ENCODE results near the gene MEIKIN. TPM values are rescaled to one million over a fixed set of nuclear protein-coding genes. Genes with fewer than 3 reads are reported as not detected.

Gene MEIKIN
- total and polyA plus RNA-seq, 4 donors = 0.42 to 0.51 TPM; not detected in 2

DNA sequence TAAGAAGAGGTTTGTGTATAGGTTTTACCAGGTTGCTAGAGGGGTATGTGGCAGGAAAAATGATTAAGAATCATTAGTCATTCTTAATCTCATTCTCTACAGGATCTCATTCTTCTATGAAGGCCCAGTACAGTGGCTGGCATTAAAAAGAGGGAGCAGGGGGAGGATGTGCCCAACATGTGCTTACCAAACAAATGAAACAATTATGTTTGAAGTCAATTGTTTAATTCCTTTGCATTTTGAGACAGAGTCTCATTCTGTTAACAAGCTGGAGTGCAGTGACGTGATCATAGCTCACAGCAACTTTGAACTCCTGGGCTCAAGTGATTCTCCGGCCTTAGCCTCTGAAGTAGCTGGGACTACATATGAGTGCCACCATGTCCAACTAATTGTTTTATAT is 171.7 kb downstream of the MEIKIN start:
- no peak for TF ChIP-seq NR2F2 (IDR thresholded peaks at IDR 0.05)
- TF ChIP-seq RXRA (IDR thresholded peaks at IDR 0.05) = no peak
- H3K4me1 ChIP-seq (ENCODE audit: control insufficient read depth in 4 of 4, insufficient read depth in 4 of 4, low read length in 3 of 4) = peaks cover 0 to 8% (median 0%) of the 10 kb centered on the region in 4 donors
- DNase-seq (ENCODE audit: low spot score) = no peak
- H3K27ac ChIP-seq (ENCODE audit: low read depth in 1 of 2, low read length in 2 of 2) = no peak overlapping the region
- no peaks in the 10 kb centered on the region for H3K27me3 ChIP-seq (ENCODE audit: control insufficient read depth in 4 of 4, insufficient read depth in 4 of 4, low read length in 3 of 4)
- 97% methylated on average over 2 of the region's 2 CpGs for WGBS
- H3K36me3 ChIP-seq (ENCODE audit: control insufficient read depth in 4 of 4, insufficient read depth in 3 of 4, low read depth in 1 of 4, low read length in 3 of 4) = no peaks in the 10 kb centered on the region
- H3K9me3 ChIP-seq (ENCODE audit: control insufficient read depth in 4 of 4, low read length in 3 of 4) = no peaks in the 10 kb centered on the region
- H3K9ac ChIP-seq (ENCODE audit: low read depth in 1 of 2, low read length in 2 of 2) = no peak overlapping the region
- H3K4me3 ChIP-seq (ENCODE audit: low read depth in 1 of 3, low read length in 3 of 3) = no peak overlapping the region

DNA sequence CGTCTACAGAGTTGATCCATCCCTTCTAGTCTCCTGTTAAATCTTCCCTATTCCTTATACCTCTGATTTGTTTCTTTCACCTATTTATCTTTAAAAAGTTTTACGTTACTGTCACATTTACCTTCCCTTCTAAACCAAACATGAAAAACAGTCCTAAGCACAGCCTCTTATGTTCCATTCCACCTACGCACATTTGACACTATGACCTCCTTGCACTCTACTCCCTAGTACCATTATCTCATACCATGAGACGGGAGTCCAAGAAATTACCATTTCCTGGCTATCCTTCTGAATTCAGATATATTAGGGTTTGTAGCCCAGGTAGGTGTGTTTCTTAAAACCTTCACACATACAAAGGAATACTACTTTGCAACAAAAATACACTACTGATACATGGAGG is 173.8 kb downstream of the MEIKIN start:
- Histone ChIP-seq H3K4me3 (ENCODE audit: low read depth in 1 of 3, low read length in 3 of 3) (no peak overlapping the region), H3K27me3 (ENCODE audit: control insufficient read depth in 4 of 4, insufficient read depth in 4 of 4, low read length in 3 of 4) (no peaks in the 10 kb centered on the region), H3K36me3 (ENCODE audit: control insufficient read depth in 4 of 4, insufficient read depth in 3 of 4, low read depth in 1 of 4, low read length in 3 of 4) (no peaks in the 10 kb centered on the region), H3K4me1 (ENCODE audit: control insufficient read depth in 4 of 4, insufficient read depth in 4 of 4, low read length in 3 of 4) (peaks cover 0 to 8% (median 3%) of the 10 kb centered on the region in 4 donors), H3K9me3 (ENCODE audit: control insufficient read depth in 4 of 4, low read length in 3 of 4) (no peaks in the 10 kb centered on the region), H3K27ac (ENCODE audit: low read depth in 1 of 2, low read length in 2 of 2) (no peak overlapping the region), H3K9ac (ENCODE audit: low read depth in 1 of 2, low read length in 2 of 2) (no peak overlapping the region)
- no peak for TF ChIP-seq HNF4A (conservative IDR thresholded peaks at IDR 0.05)
- TF ChIP-seq HNF4G (IDR thresholded peaks at IDR 0.05) = no peak
- TF ChIP-seq TAF1 (conservative IDR thresholded peaks at IDR 0.05) = no peak
- no peak for TF ChIP-seq FOXA1 (IDR thresholded peaks at IDR 0.05)
- no peak for TF ChIP-seq RXRA (IDR thresholded peaks at IDR 0.05)
- TF ChIP-seq JUND (IDR thresholded peaks at IDR 0.05) = no peak
- TF ChIP-seq FOXA2 (IDR thresholded peaks at IDR 0.05) = no peak
- TF ChIP-seq EGR1 (IDR thresholded peaks at IDR 0.05; ENCODE audit: low read depth in 2 of 2) = no peak
- TF ChIP-seq YY1 (IDR thresholded peaks at IDR 0.05) = no peak
- TF ChIP-seq, protein P1, sequence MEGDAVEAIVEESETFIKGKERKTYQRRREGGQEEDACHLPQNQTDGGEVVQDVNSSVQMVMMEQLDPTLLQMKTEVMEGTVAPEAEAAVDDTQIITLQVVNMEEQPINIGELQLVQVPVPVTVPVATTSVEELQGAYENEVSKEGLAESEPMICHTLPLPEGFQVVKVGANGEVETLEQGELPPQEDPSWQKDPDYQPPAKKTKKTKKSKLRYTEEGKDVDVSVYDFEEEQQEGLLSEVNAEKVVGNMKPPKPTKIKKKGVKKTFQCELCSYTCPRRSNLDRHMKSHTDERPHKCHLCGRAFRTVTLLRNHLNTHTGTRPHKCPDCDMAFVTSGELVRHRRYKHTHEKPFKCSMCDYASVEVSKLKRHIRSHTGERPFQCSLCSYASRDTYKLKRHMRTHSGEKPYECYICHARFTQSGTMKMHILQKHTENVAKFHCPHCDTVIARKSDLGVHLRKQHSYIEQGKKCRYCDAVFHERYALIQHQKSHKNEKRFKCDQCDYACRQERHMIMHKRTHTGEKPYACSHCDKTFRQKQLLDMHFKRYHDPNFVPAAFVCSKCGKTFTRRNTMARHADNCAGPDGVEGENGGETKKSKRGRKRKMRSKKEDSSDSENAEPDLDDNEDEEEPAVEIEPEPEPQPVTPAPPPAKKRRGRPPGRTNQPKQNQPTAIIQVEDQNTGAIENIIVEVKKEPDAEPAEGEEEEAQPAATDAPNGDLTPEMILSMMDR (IDR thresholded peaks at IDR 0.05; ENCODE audit: low read depth, low read length, missing input control) = no peak
- TF ChIP-seq, protein P2, sequence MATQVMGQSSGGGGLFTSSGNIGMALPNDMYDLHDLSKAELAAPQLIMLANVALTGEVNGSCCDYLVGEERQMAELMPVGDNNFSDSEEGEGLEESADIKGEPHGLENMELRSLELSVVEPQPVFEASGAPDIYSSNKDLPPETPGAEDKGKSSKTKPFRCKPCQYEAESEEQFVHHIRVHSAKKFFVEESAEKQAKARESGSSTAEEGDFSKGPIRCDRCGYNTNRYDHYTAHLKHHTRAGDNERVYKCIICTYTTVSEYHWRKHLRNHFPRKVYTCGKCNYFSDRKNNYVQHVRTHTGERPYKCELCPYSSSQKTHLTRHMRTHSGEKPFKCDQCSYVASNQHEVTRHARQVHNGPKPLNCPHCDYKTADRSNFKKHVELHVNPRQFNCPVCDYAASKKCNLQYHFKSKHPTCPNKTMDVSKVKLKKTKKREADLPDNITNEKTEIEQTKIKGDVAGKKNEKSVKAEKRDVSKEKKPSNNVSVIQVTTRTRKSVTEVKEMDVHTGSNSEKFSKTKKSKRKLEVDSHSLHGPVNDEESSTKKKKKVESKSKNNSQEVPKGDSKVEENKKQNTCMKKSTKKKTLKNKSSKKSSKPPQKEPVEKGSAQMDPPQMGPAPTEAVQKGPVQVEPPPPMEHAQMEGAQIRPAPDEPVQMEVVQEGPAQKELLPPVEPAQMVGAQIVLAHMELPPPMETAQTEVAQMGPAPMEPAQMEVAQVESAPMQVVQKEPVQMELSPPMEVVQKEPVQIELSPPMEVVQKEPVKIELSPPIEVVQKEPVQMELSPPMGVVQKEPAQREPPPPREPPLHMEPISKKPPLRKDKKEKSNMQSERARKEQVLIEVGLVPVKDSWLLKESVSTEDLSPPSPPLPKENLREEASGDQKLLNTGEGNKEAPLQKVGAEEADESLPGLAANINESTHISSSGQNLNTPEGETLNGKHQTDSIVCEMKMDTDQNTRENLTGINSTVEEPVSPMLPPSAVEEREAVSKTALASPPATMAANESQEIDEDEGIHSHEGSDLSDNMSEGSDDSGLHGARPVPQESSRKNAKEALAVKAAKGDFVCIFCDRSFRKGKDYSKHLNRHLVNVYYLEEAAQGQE (IDR thresholded peaks at IDR 0.05) = no peak
- TF ChIP-seq SP1 (IDR thresholded peaks at IDR 0.05) = no peak
- TF ChIP-seq, protein P3, sequence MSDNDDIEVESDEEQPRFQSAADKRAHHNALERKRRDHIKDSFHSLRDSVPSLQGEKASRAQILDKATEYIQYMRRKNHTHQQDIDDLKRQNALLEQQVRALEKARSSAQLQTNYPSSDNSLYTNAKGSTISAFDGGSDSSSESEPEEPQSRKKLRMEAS (IDR thresholded peaks at IDR 0.05) = no peak
- 92% methylated on average over 4 of the region's 4 CpGs for WGBS
- DNase-seq (ENCODE audit: low spot score) = no peak

DNA sequence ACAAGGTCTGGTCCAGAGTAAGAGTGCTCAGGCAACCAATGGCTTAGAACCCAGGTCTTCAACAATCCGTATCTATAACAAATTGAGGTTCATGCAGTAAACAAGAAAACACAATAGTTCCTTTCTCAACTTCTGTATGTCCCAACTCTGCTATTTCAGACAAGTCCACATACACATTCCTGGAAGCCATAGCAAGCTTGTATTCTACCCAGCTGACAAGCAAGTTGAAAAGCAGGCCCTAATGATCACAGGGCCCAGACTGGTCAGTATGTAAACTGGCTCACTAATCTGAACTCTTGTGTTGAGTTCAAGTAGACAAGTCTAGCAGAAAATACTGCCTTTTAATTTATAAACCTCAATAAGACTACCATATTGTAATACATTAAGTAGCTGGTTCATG is 175.5 kb downstream of the MEIKIN start:
- H3K4me3 ChIP-seq (ENCODE audit: low read depth in 1 of 3, low read length in 3 of 3) = no peak overlapping the region
- 93% methylated on average over 1 of the region's 1 CpG for WGBS
- no peak overlapping the region for H3K9ac ChIP-seq (ENCODE audit: low read depth in 1 of 2, low read length in 2 of 2)
- H3K27ac ChIP-seq (ENCODE audit: low read depth in 1 of 2, low read length in 2 of 2) = no peak overlapping the region
- no peaks in the 10 kb centered on the region for H3K36me3 ChIP-seq (ENCODE audit: control insufficient read depth in 4 of 4, insufficient read depth in 3 of 4, low read depth in 1 of 4, low read length in 3 of 4)
- DNase-seq (ENCODE audit: low spot score) = no peak
- H3K27me3 ChIP-seq (ENCODE audit: control insufficient read depth in 4 of 4, insufficient read depth in 4 of 4, low read length in 3 of 4) = no peaks in the 10 kb centered on the region
- H3K9me3 ChIP-seq (ENCODE audit: control insufficient read depth in 4 of 4, low read length in 3 of 4) = no peaks in the 10 kb centered on the region
- H3K4me1 ChIP-seq (ENCODE audit: control insufficient read depth in 4 of 4, insufficient read depth in 4 of 4, low read length in 3 of 4) = peaks cover 0 to 10% (median 3%) of the 10 kb centered on the region in 4 donors
- TF ChIP-seq FOXA1 (IDR thresholded peaks at IDR 0.05) (no peak), JUND (IDR thresholded peaks at IDR 0.05) (no peak), HNF4A (conservative IDR thresholded peaks at IDR 0.05) (no peak), RAD21 (IDR thresholded peaks at IDR 0.05) (no peak), NR2F2 (IDR thresholded peaks at IDR 0.05) (no peak), TAF1 (conservative IDR thresholded peaks at IDR 0.05) (no peak), SP1 (IDR thresholded peaks at IDR 0.05) (no peak), YY1 (IDR thresholded peaks at IDR 0.05) (no peak), EGR1 (IDR thresholded peaks at IDR 0.05; ENCODE audit: low read depth in 2 of 2) (no peak), GABPA (IDR thresholded peaks at IDR 0.05 in 1 of 2, conservative IDR thresholded peaks at IDR 0.05 in 1 of 2) (no peak), RXRA (IDR thresholded peaks at IDR 0.05) (no peak)
- TF ChIP-seq, protein P4, sequence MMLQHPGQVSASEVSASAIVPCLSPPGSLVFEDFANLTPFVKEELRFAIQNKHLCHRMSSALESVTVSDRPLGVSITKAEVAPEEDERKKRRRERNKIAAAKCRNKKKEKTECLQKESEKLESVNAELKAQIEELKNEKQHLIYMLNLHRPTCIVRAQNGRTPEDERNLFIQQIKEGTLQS (IDR thresholded peaks at IDR 0.05) = no peak
- TF ChIP-seq, protein P5, sequence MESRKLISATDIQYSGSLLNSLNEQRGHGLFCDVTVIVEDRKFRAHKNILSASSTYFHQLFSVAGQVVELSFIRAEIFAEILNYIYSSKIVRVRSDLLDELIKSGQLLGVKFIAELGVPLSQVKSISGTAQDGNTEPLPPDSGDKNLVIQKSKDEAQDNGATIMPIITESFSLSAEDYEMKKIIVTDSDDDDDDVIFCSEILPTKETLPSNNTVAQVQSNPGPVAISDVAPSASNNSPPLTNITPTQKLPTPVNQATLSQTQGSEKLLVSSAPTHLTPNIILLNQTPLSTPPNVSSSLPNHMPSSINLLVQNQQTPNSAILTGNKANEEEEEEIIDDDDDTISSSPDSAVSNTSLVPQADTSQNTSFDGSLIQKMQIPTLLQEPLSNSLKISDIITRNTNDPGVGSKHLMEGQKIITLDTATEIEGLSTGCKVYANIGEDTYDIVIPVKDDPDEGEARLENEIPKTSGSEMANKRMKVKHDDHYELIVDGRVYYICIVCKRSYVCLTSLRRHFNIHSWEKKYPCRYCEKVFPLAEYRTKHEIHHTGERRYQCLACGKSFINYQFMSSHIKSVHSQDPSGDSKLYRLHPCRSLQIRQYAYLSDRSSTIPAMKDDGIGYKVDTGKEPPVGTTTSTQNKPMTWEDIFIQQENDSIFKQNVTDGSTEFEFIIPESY (IDR thresholded peaks at IDR 0.05) = no peak
- TF ChIP-seq, protein P1 (IDR thresholded peaks at IDR 0.05; ENCODE audit: low read depth, low read length, missing input control) = no peak
